WTC11 (cell line): ENCODE data around the gene IER3IP1. TPM values are rescaled to one million over a fixed set of nuclear protein-coding genes. Genes with fewer than 3 reads are reported as not detected.

ENCODE experiments used
- ATAC-seq: fragments of 200-7000 bp; cut with Tn5 transposase; 2 replicates; pipeline ENCODE4 v1.10.0; 2021; ENCODE audit warnings: mild to moderate bottlenecking, moderate library complexity
- CTCF ChIA-PET: fragments of 300-600 bp; sonication (Branson Sonifier 250); formaldehyde crosslinking; loops from one replicate; lab custom pipeline; 2021; ENCODE audit warnings: antibody characterized with exemption; lab: Charles Lee
- POLR2A ChIA-PET: fragments of 350-600 bp; sonication (Branson Sonifier 250); formaldehyde crosslinking; loops from one replicate; lab custom pipeline; 2021; ENCODE audit warnings: antibody characterized with exemption; lab: Charles Lee
- DNase-seq: peaks from one replicate; pipeline ENCODE4 v3.0.0; 2021; ENCODE audit warnings: low spot score
- H3K27ac Mint-ChIP-seq: 2 replicates; pipeline ENCODE4 v1.8.0; 2021; ENCODE audit warnings: mixed read lengths
- H3K27me3 Mint-ChIP-seq: 2 replicates; pipeline ENCODE4 v1.8.0; 2021; ENCODE audit warnings: low read depth, mild to moderate bottlenecking, moderate library complexity, mixed read lengths
- H3K36me3 Mint-ChIP-seq: 2 replicates; pipeline ENCODE4 v1.8.0; 2021; ENCODE audit warnings: mixed read lengths
- H3K4me1 Mint-ChIP-seq: 2 replicates; pipeline ENCODE4 v1.8.0; 2022; ENCODE audit warnings: mixed read lengths
- H3K4me3 Mint-ChIP-seq: 2 replicates; pipeline ENCODE4 v1.8.0; 2021; ENCODE audit warnings: mild to moderate bottlenecking, moderate library complexity, mixed read lengths
- H3K9me3 Mint-ChIP-seq: 2 replicates; pipeline ENCODE4 v1.8.0; 2021; ENCODE audit warnings: mixed read lengths
- ATF1 ChIP-seq: sonication (generic); formaldehyde crosslinking; IDR thresholded peaks from 2 replicates; pipeline ENCODE4 v1.8.1; 2023; ENCODE audit warnings: mild to moderate bottlenecking, moderate library complexity, missing genetic modification reagents
- JAZF1 ChIP-seq: fragments of 250-450 bp; sonication (Bioruptor Pico); IDR thresholded peaks from 2 replicates; pipeline ENCODE4 v1.9.0; 2021; ENCODE audit warnings: moderate library complexity, mild to moderate bottlenecking, inconsistent platforms
- NFYB ChIP-seq: sonication (generic); formaldehyde crosslinking; conservative IDR thresholded peaks from 2 replicates; pipeline ENCODE4 v1.8.0; 2022; ENCODE audit warnings: low read depth, missing genetic modification reagents
- NR2C2 ChIP-seq: sonication (generic); formaldehyde crosslinking; IDR thresholded peaks from 2 replicates; pipeline ENCODE4 v1.8.0; 2022; ENCODE audit warnings: mild to moderate bottlenecking, missing genetic modification reagents
- RELA ChIP-seq: sonication (generic); formaldehyde crosslinking; IDR thresholded peaks from 2 replicates; pipeline ENCODE4 v1.8.1; 2022; ENCODE audit warnings: missing genetic modification reagents, mild to moderate bottlenecking, borderline replicate concordance
- SOX15 ChIP-seq: fragments of 250-450 bp; sonication (Bioruptor Pico); IDR thresholded peaks from 2 replicates; pipeline ENCODE4 v1.9.0; 2021; ENCODE audit warnings: mild to moderate bottlenecking
- TCF7 ChIP-seq: sonication (generic); formaldehyde crosslinking; IDR thresholded peaks from 2 replicates; pipeline ENCODE4 v1.8.0; 2022; ENCODE audit warnings: mild to moderate bottlenecking, low read depth, missing genetic modification reagents, moderate library complexity
- ZNF423 ChIP-seq: fragments of 250-450 bp; sonication (Bioruptor Pico); IDR thresholded peaks from 2 replicates; pipeline ENCODE4 v2.1.2; 2022; ENCODE audit warnings: mild to moderate bottlenecking, moderate library complexity
- total RNA-seq: library from RNA; stranded (reverse); gene quantifications from 3 replicates; pipeline ENCODE4 v1.2.3, GENCODE V29; 2021
- TF ChIP-seq, protein P1 (sequence below): sonication (generic); formaldehyde crosslinking; IDR thresholded peaks from 2 replicates; pipeline ENCODE4 v1.8.1; 2022; ENCODE audit warnings: mild to moderate bottlenecking, moderate library complexity, missing genetic modification reagents
- TF ChIP-seq, protein P2 (sequence below): sonication (generic); formaldehyde crosslinking; IDR thresholded peaks from 2 replicates; pipeline ENCODE4 v1.8.0; 2022; ENCODE audit warnings: mild to moderate bottlenecking, missing genetic modification reagents
- TF ChIP-seq, protein P3 (sequence below): sonication (generic); formaldehyde crosslinking; IDR thresholded peaks from 2 replicates; pipeline ENCODE4 v1.8.0; 2023; ENCODE audit warnings: missing genetic modification reagents, mild to moderate bottlenecking, borderline replicate concordance
- TF ChIP-seq, protein P4 (sequence below): sonication (generic); formaldehyde crosslinking; conservative IDR thresholded peaks from 2 replicates; pipeline ENCODE4 v1.8.1; 2022; ENCODE audit warnings: mild to moderate bottlenecking, missing genetic modification reagents
- TF ChIP-seq, protein P5 (sequence below): sonication (generic); formaldehyde crosslinking; IDR thresholded peaks from 2 replicates; pipeline ENCODE4 v1.8.1; 2023; ENCODE audit warnings: mild to moderate bottlenecking, missing genetic modification reagents
- TF ChIP-seq, protein P6 (sequence below): sonication (generic); formaldehyde crosslinking; IDR thresholded peaks from 2 replicates; pipeline ENCODE4 v1.8.1; 2023; ENCODE audit warnings: mild to moderate bottlenecking, moderate library complexity, missing genetic modification reagents

The IER3IP1 gene
- total RNA-seq, 1 experiment from 2014 or later: 7.7 TPM

DNA sequence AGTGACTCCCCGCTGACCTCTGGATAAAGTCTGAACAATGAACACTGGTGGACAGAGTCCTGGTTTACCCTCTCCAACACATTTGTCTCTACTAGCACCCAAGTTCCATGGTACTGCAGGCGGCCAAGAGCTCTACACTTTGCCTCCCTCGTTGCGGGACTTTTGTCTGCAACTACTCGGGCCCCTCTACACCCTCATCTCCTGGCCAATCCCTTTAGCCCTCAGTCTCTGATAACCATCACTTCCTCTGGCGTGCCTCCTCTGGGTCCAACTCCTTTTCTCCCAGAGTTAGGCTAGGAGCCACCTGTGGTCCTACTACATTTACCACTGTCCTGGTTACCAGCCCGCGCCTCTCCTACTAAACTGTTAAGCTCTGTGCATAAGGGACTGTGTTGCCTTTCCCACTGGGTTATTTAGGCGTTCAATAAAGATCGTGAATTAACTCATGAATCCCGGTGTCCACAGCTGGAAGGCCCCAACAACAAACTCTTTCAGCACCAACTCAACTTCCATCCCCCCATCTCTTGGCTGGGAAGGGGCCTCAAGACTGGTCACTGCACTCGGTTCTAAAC, 26.6 kb downstream of the IER3IP1 start (continued):
- TF ChIP-seq, protein P1, sequence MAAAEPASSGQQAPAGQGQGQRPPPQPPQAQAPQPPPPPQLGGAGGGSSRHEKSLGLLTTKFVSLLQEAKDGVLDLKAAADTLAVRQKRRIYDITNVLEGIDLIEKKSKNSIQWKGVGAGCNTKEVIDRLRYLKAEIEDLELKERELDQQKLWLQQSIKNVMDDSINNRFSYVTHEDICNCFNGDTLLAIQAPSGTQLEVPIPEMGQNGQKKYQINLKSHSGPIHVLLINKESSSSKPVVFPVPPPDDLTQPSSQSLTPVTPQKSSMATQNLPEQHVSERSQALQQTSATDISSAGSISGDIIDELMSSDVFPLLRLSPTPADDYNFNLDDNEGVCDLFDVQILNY (CRISPR knock-in tag): no peak

DNA sequence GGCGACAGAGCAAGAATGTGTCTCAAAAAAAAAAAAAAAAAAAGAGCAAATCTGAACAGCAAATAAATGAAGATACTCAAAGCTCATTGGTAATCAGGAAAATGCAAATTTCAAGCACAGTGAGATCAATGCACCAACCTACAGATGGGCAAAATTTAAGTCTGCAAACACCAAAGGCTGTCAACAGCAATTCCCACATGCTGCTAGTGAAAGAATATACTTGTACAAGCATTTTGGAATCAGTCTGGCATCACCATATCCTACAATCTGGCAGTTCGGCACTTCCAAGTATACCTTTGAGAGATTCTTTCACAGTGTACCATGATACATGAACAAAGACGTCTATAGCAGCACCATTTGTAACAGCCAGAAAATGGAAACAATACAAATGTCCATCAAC, 30.0 kb downstream of the IER3IP1 start:
- DNase-seq (no peak), ATAC-seq (no peak)
- H3K27ac Mint-ChIP-seq: no peak overlapping the region
- TF ChIP-seq, protein P2, sequence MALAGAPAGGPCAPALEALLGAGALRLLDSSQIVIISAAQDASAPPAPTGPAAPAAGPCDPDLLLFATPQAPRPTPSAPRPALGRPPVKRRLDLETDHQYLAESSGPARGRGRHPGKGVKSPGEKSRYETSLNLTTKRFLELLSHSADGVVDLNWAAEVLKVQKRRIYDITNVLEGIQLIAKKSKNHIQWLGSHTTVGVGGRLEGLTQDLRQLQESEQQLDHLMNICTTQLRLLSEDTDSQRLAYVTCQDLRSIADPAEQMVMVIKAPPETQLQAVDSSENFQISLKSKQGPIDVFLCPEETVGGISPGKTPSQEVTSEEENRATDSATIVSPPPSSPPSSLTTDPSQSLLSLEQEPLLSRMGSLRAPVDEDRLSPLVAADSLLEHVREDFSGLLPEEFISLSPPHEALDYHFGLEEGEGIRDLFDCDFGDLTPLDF (CRISPR knock-in tag): no peak
- TF ChIP-seq, protein P3, sequence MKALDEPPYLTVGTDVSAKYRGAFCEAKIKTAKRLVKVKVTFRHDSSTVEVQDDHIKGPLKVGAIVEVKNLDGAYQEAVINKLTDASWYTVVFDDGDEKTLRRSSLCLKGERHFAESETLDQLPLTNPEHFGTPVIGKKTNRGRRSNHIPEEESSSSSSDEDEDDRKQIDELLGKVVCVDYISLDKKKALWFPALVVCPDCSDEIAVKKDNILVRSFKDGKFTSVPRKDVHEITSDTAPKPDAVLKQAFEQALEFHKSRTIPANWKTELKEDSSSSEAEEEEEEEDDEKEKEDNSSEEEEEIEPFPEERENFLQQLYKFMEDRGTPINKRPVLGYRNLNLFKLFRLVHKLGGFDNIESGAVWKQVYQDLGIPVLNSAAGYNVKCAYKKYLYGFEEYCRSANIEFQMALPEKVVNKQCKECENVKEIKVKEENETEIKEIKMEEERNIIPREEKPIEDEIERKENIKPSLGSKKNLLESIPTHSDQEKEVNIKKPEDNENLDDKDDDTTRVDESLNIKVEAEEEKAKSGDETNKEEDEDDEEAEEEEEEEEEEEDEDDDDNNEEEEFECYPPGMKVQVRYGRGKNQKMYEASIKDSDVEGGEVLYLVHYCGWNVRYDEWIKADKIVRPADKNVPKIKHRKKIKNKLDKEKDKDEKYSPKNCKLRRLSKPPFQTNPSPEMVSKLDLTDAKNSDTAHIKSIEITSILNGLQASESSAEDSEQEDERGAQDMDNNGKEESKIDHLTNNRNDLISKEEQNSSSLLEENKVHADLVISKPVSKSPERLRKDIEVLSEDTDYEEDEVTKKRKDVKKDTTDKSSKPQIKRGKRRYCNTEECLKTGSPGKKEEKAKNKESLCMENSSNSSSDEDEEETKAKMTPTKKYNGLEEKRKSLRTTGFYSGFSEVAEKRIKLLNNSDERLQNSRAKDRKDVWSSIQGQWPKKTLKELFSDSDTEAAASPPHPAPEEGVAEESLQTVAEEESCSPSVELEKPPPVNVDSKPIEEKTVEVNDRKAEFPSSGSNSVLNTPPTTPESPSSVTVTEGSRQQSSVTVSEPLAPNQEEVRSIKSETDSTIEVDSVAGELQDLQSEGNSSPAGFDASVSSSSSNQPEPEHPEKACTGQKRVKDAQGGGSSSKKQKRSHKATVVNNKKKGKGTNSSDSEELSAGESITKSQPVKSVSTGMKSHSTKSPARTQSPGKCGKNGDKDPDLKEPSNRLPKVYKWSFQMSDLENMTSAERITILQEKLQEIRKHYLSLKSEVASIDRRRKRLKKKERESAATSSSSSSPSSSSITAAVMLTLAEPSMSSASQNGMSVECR (CRISPR knock-in tag): no peak
- TF ChIP-seq TCF7 (CRISPR knock-in tag): no peak
- TF ChIP-seq, protein P4, sequence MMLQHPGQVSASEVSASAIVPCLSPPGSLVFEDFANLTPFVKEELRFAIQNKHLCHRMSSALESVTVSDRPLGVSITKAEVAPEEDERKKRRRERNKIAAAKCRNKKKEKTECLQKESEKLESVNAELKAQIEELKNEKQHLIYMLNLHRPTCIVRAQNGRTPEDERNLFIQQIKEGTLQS (CRISPR knock-in tag): no peak
- TF ChIP-seq ATF1 (CRISPR knock-in tag): no peak
- no peak for TF ChIP-seq NFYB (CRISPR knock-in tag)
- no peak for TF ChIP-seq SOX15 (CRISPR knock-in tag)
- TF ChIP-seq, protein P5, sequence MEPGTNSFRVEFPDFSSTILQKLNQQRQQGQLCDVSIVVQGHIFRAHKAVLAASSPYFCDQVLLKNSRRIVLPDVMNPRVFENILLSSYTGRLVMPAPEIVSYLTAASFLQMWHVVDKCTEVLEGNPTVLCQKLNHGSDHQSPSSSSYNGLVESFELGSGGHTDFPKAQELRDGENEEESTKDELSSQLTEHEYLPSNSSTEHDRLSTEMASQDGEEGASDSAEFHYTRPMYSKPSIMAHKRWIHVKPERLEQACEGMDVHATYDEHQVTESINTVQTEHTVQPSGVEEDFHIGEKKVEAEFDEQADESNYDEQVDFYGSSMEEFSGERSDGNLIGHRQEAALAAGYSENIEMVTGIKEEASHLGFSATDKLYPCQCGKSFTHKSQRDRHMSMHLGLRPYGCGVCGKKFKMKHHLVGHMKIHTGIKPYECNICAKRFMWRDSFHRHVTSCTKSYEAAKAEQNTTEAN (CRISPR knock-in tag): no peak
- TF ChIP-seq RELA: no peak
- TF ChIP-seq JAZF1 (CRISPR knock-in tag): no peak
- TF ChIP-seq, protein P6, sequence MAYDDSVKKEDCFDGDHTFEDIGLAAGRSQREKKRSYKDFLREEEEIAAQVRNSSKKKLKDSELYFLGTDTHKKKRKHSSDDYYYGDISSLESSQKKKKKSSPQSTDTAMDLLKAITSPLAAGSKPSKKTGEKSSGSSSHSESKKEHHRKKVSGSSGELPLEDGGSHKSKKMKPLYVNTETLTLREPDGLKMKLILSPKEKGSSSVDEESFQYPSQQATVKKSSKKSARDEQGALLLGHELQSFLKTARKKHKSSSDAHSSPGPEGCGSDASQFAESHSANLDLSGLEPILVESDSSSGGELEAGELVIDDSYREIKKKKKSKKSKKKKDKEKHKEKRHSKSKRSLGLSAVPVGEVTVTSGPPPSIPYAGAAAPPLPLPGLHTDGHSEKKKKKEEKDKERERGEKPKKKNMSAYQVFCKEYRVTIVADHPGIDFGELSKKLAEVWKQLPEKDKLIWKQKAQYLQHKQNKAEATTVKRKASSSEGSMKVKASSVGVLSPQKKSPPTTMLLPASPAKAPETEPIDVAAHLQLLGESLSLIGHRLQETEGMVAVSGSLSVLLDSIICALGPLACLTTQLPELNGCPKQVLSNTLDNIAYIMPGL (CRISPR knock-in tag): no peak
- no peak for TF ChIP-seq ZNF423
- no peak for TF ChIP-seq NR2C2 (CRISPR knock-in tag)
- no peaks in the 10 kb centered on the region for H3K27me3 Mint-ChIP-seq
- ChIA-PET POLR2A (no interaction called here), CTCF (no interaction called here)
- H3K4me1 Mint-ChIP-seq: peaks cover 19% of the 10 kb centered on the region
- H3K4me3 Mint-ChIP-seq: no peak overlapping the region
- H3K9me3 Mint-ChIP-seq: no peaks in the 10 kb centered on the region
- peaks cover 4% of the 10 kb centered on the region; the same call in 1 of the 2 replicates for H3K36me3 Mint-ChIP-seq
